Heart right ventricle (tissue), 16 donors: ENCODE data around the gene SETD3. TPM values are rescaled to one million over a fixed set of nuclear protein-coding genes. Genes with fewer than 3 reads are reported as not detected.

Experiments used
- ATAC-seq, 8 donors: fragments of 200-7000 bp; cut with Tn5 transposase; one replicate each; pipeline ENCODE4 v1.9.1; 2020; ENCODE audit warnings: mild to moderate bottlenecking in 8 of 8, moderate library complexity in 8 of 8, moderate number of reproducible peaks in 1 of 8
- DNase-seq, 2 donors: peaks; one replicate each; pipeline ENCODE4 v3.0.0-alpha.2; 2020
- H3K27ac ChIP-seq, 10 donors: fragments of 200-600 bp; sonication (generic) in 2 of 10; one replicate each; pipeline versions ENCODE4 v1.5.0 to v1.8.0; 2020 to 2022; ENCODE audit warnings: mild to moderate bottlenecking in 3 of 10
- H3K27me3 ChIP-seq, 7 donors: fragments of 200-600 bp; one replicate each; pipeline ENCODE4 v1.8.0; 2021 to 2022; ENCODE audit warnings: mild to moderate bottlenecking in 2 of 7
- H3K36me3 ChIP-seq, 9 donors: fragments of 200-600 bp; sonication (generic) in 1 of 9; one replicate each; pipeline versions ENCODE4 v1.5.0 to v1.8.0; 2020 to 2022; ENCODE audit warnings: mild to moderate bottlenecking in 2 of 9
- H3K4me1 ChIP-seq, 9 donors: fragments of 200-600 bp; sonication (generic) in 1 of 9; one replicate each; pipeline versions ENCODE4 v1.5.0 to v1.8.0; 2020 to 2022; ENCODE audit warnings: mild to moderate bottlenecking in 4 of 9
- H3K4me3 ChIP-seq, 10 donors: fragments of 200-600 bp; sonication (generic) in 2 of 10; one replicate each; pipeline versions ENCODE4 v1.5.0 to v1.8.0; 2020 to 2022; ENCODE audit warnings: mild to moderate bottlenecking in 7 of 10, moderate library complexity in 2 of 10
- H3K9me3 ChIP-seq, 11 donors: fragments of 200-600 bp in 10 of 11; sonication (generic) in 2 of 11; one replicate each; pipeline versions ENCODE4 v1.5.0 to v1.8.0; 2013 to 2022; ENCODE audit warnings: mild to moderate bottlenecking in 2 of 11, control low read depth in 1 of 11, moderate library complexity in 1 of 11
- CTCF ChIP-seq, 9 donors: fragments of 200-600 bp; sonication (generic) in 2 of 9; IDR thresholded peaks; one replicate each; pipeline versions ENCODE4 v1.5.0 to v1.8.0; 2021 to 2022; ENCODE audit warnings: antibody characterized with exemption in 9 of 9, mild to moderate bottlenecking in 5 of 9, moderate library complexity in 1 of 9
- WGBS, 2 donors: extraction: QIAGEN DNeasy Blood & Tissue Kit; methylation state at CpG; one replicate each; pipeline ENCODE4 v1.1.7; 2013; ENCODE audit warnings: inconsistent platforms in 1 of 2; 5-methylcytosine and 5-hydroxymethylcytosine counted together
- intact Hi-C, 10 donors: fragments of 100-400 bp; cut with DNase I; formaldehyde crosslinking; loops; one replicate each; pipeline versions ENCODE4 v1.11.1 to v1.14.2; 2022
- polyA plus RNA-seq, 2 donors: library from polyadenylated mRNA; stranded (reverse); fragments of 200-250 nt; gene quantifications; one replicate each; pipeline ENCODE4 v1.2.3, GENCODE V29; 2013
- total RNA-seq, 10 donors: library from RNA; stranded (reverse); fragmentation: NEBNext Ultra II Directional in 3 of 10; extraction: Animal tissue kit (Norgen Biotek cat#: 25700) in 3 of 10; gene quantifications; one replicate each; pipeline versions ENCODE4 v1.2.1 to v1.2.4, GENCODE V29; 2021 to 2023
- donor health status: Arrhythmogenic right ventricular cardiomyopathy.
- donor health status: ischemic (EF 13 %, LVEDD 7.1; RV severe dilation, severe dysfunction).
- donor health status: healthy with polysubstance abuse.
- donor health status: DM: no; HTN: yes; CAD: no.
- donor health status: DM: no; HTN: no; CAD: no.
- donor health status: ischemic (EF 25% LVEDD 6.9; RV normal size, moderate dysfunction).
- donor health status: ischemic (EF 25% LVEDD 5.7; RV mildly dilated, moderate dysfunction).
- donor health status: healthy.
- donor health status: DM: yes; HTN: yes; CAD: no.
- donor health status: Ischemic cardiomyopathy.
- donor health status: ischemic (EF 35%, LVEDD 5.7; RV mildly dilated, moderate dysfunction).
- donor health status: nonischemic (EF 11% LVEDD 7.7; RV severe dilation, severe dysfunction).
- donor health status: DM: yes; HTN: yes; CAD: no.
- donor health status: PGD.
- donor health status: ischemic (EF 29% LVEDD 5.4; RV normal size, mild dysfunction).
- donor health status: nonischemic (EF 23%, LVEDD 6.1; RV moderate dilation, normal function).

Gene SETD3
- total and polyA plus RNA-seq, 12 donors: 35.0 to 129 (median 106) TPM

GRCh38 chr14:99419905-99420304, 60.8 kb downstream of the SETD3 start:
- peaks cover 0 to 22% (median 9%) of the 10 kb centered on the region in 9 donors for H3K4me1 ChIP-seq
- DNase-seq (no peak), ATAC-seq (no peak)
- H3K9me3 ChIP-seq: no peaks in the 10 kb centered on the region
- 97 to 98% methylated on average over 4 of the region's 4 CpGs for WGBS, 2 donors
- no peak for TF ChIP-seq CTCF (IDR thresholded peaks at IDR 0.05)
- intact Hi-C loops: loop anchor here in 4 of 10 donors (10.0 kb wide), 1 partner anchor 95 kb away; no protein-coding TSS in a partner anchor
- no peak overlapping the region for H3K4me3 ChIP-seq
- H3K27ac ChIP-seq: no peak overlapping the region
- no peaks in the 10 kb centered on the region for H3K27me3 ChIP-seq
- H3K36me3 ChIP-seq: peaks cover 0 to 34% (median 0%) of the 10 kb centered on the region in 9 donors

- Histone ChIP-seq H3K9me3 (no peaks in the 10 kb centered on the region), H3K4me1 (peaks cover 0 to 7% (median 4%) of the 10 kb centered on the region in 9 donors), H3K27me3 (no peaks in the 10 kb centered on the region), H3K4me3 (no peak overlapping the region), H3K27ac (no peak overlapping the region), H3K36me3 (peaks cover 0 to 32% (median 0%) of the 10 kb centered on the region in 9 donors)
- DNase-seq: no peak
- TF ChIP-seq CTCF (IDR thresholded peaks at IDR 0.05): no peak
- intact Hi-C loops: loop anchor here in 4 of 10 donors (10.0 kb wide), 1 partner anchor 93 kb away; no protein-coding TSS in a partner anchor
- 49 to 66% methylated on average over 1 of the region's 1 CpG for WGBS, 2 donors
- no peak for ATAC-seq
These were observed 62.4 kb downstream of the SETD3 start for GRCh38 chr14:99418242-99418641.

DNA sequence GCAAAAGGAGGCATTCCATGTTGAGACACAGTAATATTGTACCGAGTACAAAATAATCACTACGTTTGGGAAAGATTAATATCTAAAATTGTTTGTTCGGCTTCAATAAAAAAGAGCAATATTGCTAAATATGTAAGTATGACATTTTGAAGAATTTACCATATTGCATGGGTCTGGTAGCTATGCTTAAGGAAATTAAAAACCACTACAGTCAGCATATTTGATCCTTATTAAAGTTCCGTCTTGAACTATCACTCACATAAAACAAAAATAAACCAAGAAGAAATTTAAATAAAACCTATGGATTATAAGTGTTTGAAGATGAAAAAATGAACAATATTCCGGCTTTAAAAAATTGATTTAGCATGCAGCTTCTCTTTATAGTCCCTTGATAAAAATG, 63.8 kb downstream of the SETD3 start:
- Histone ChIP-seq H3K4me1 (peaks cover 0 to 7% (median 4%) of the 10 kb centered on the region in 9 donors), H3K4me3 (no peak overlapping the region), H3K9me3 (no peaks in the 10 kb centered on the region), H3K27ac (no peak overlapping the region), H3K36me3 (peaks cover 0 to 43% (median 0%) of the 10 kb centered on the region in 9 donors), H3K27me3 (no peaks in the 10 kb centered on the region)
- TF ChIP-seq CTCF (IDR thresholded peaks at IDR 0.05): no peak
- ATAC-seq (no peak), DNase-seq (no peak)
- intact Hi-C loops: loop anchor here in 4 of 10 donors (10.0 kb wide), 1 partner anchor 92 kb away; no protein-coding TSS in a partner anchor
- WGBS, 2 donors: 93 to 96% methylated on average over 5 of the region's 5 CpGs

DNA sequence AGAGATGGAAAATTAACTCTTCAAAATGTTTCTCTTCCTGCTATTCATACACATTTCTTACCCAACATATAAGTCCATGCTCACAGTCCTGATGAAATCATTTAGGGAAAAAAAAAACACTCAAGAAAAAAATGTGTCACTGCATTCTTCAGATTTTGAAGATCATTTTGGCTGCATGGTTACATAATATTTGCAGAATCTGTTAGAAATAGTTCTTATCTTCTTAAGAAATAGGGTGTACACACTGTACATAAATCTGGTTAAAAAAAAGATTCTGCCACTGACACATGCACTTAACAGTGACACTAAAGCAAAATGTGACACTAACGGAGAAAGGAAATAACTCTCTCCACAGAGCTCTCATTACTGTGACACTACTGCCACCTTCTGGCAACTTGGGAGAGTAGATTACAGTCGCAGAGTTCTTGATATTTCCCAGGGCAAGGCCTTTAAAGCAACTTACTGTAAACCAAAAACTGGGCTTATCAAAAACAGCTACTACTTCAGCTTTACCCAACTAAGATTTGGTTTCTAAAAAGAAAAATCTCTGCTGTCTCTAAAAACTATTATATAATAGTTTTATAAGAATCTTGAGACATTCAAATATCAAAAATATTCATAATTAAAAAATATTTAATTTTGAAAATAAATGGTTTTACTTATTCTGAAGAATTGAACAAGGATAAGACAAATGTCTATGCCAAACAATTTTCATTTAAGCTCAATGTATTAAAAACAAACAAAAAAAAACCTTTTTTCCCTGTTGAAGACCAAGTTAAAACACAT, 65.0 kb downstream of the SETD3 start:
- H3K36me3 ChIP-seq: peaks cover 0 to 49% (median 0%) of the 10 kb centered on the region in 9 donors
- peaks cover 0 to 7% (median 4%) of the 10 kb centered on the region in 9 donors for H3K4me1 ChIP-seq
- no peaks in the 10 kb centered on the region for H3K27me3 ChIP-seq
- peak; percentile 59 to 88 (median 82) for TF ChIP-seq CTCF (IDR thresholded peaks at IDR 0.05)
- no peak overlapping the region for H3K4me3 ChIP-seq
- H3K27ac ChIP-seq: no peak overlapping the region
- intact Hi-C loops: loop anchor here in 6 of 10 donors (2.0 to 10.0 kb wide), 2 partner anchors 91 to 95 kb away; no protein-coding TSS in a partner anchor
- DNase-seq (peak in 1 of 2 donors; percentile 57), ATAC-seq (peak; percentile 75 to 86 (median 78))
- H3K9me3 ChIP-seq: no peaks in the 10 kb centered on the region
- 0 to 1% methylated on average over 2 of the region's 2 CpGs for WGBS, 2 donors
